AG09309 (cell line): ENCODE data around the gene KDM7A.

ENCODE experiments used
- DNase-seq: peaks from one replicate; pipeline ENCODE4 v3.0.0-alpha.2; 2010; ENCODE audit warnings: low read depth
- H3K4me3 ChIP-seq: 2 replicates; pipeline ENCODE4 v1.5.1; 2011; ENCODE audit warnings: mild to moderate bottlenecking, low read depth, low read length, moderate library complexity; ENCODE audit not compliant: control insufficient read depth
- TF ChIP-seq, protein P1 (sequence below): IDR thresholded peaks from 2 replicates; pipeline ENCODE4 v1.5.1; 2011; ENCODE audit warnings: mild to moderate bottlenecking, low read depth, low read length, inconsistent platforms; ENCODE audit not compliant: insufficient read depth, control insufficient read depth; ENCODE audit errors: missing control alignments

KDM7A gene

DNA sequence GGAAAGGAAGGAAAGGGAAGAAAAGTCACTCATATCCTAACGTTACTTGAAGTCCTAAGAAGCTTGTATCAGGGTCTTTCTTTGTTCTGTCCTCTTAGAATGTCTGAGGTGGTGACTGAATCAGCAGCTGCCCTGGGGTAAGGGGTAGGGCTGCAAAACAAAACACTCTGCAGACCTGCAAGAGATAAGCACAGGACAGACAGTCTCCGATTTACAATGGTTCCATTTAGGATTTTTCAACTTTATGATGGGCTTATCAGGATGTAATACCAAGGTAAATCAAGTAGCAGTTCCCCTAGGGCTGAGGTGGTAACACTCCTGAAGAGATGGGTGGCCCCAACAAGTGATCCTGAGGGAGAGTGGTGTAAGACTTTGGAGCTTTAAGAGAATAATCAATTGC, 16.5 kb downstream of the KDM7A start:
- TF ChIP-seq, protein P1, sequence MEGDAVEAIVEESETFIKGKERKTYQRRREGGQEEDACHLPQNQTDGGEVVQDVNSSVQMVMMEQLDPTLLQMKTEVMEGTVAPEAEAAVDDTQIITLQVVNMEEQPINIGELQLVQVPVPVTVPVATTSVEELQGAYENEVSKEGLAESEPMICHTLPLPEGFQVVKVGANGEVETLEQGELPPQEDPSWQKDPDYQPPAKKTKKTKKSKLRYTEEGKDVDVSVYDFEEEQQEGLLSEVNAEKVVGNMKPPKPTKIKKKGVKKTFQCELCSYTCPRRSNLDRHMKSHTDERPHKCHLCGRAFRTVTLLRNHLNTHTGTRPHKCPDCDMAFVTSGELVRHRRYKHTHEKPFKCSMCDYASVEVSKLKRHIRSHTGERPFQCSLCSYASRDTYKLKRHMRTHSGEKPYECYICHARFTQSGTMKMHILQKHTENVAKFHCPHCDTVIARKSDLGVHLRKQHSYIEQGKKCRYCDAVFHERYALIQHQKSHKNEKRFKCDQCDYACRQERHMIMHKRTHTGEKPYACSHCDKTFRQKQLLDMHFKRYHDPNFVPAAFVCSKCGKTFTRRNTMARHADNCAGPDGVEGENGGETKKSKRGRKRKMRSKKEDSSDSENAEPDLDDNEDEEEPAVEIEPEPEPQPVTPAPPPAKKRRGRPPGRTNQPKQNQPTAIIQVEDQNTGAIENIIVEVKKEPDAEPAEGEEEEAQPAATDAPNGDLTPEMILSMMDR, result no peak
- no peak for DNase-seq
- H3K4me3 ChIP-seq, result no peak overlapping the region

DNA sequence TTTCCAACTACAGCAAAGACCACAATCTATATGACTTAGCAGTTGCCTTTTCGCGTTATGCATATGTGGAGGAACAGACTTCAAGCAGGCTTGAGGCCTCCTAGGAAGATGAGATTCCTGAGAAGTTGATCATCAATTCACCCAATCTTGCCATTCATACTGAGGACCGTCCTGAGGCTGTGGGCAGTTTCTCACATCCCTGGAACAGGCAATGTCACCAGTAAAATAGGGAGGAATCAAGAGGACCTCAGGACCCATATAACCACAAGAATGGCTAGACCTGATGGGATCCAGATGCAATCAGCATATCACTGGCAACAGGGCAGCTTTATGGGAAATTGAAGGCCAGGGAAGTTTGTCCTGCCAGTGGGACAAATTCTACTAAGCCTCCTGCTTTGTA, 17.3 kb downstream of the KDM7A start:
- TF ChIP-seq, protein P1, result no peak
- DNase-seq, result peak; percentile 65

GRCh38 chr7:140156460-140157080, 20.2 kb downstream of the KDM7A start:
- no peak for DNase-seq
- TF ChIP-seq, protein P1, result no peak
- no peak overlapping the region for H3K4me3 ChIP-seq

More for the DNA sequence above, 17.3 kb downstream of the KDM7A start:
- no peak overlapping the region for H3K4me3 ChIP-seq

DNA sequence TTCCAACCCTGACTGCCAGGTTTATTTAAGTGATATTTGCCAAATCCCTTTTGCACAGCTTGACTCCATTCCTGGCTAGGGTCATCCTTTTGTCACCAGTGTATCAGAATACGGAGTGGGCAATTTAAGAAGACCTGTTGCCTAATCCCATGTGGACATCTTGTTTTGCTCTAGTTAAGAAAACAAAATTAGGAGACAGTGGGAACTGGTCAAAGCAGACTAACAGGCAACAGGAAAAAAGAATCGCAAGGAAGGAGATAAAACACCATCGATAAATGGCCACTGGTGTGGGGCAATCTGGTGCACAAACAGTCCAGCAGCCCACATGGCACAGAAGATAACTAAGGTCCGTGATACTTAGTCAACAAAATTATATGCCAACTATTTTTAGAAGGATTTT, 21.4 kb downstream of the KDM7A start:
- H3K4me3 ChIP-seq, result no peak overlapping the region
- TF ChIP-seq, protein P1, result no peak
- DNase-seq, result no peak

GRCh38 chr7:140153666-140154161, 23.1 kb downstream of the KDM7A start:
- TF ChIP-seq, protein P1, result no peak
- H3K4me3 ChIP-seq, result no peak overlapping the region
- no peak for DNase-seq

- no peak overlapping the region for H3K4me3 ChIP-seq
- TF ChIP-seq, protein P1, result no peak
- DNase-seq, result no peak
These were observed 30.2 kb downstream of the KDM7A start for GRCh38 chr7:140146574-140146973.
